Thymus (tissue), 11 donors: ENCODE measurements around the gene HES4. TPM values are rescaled to one million over a fixed set of nuclear protein-coding genes. Genes with fewer than 3 reads are reported as not detected.

Experiments used
- DNase-seq, 9 donors: peaks; one replicate each; pipeline ENCODE4 v3.0.0-alpha.2; 2013; ENCODE audit warnings: low spot score in 9 of 9, low read depth in 6 of 9, missing footprints in 1 of 9
- H3K27ac ChIP-seq, 2 donors: one replicate each; pipeline ENCODE4 v1.5.1; 2013; ENCODE audit warnings: control low read depth in 1 of 2, low read depth in 1 of 2, low read length in 1 of 2, mild to moderate bottlenecking in 1 of 2, moderate library complexity in 1 of 2
- H3K27me3 ChIP-seq, 2 donors: one replicate each; pipeline ENCODE4 v1.5.1; 2013; ENCODE audit warnings: low read length in 1 of 2; ENCODE audit not compliant: control insufficient read depth in 2 of 2, insufficient read depth in 1 of 2
- H3K36me3 ChIP-seq, 2 donors: one replicate each; pipeline ENCODE4 v1.5.1; 2013; ENCODE audit warnings: low read length in 1 of 2, mild to moderate bottlenecking in 1 of 2, moderate library complexity in 1 of 2; ENCODE audit not compliant: control insufficient read depth in 2 of 2, insufficient read depth in 2 of 2
- H3K4me1 ChIP-seq, 2 donors: one replicate each; pipeline ENCODE4 v1.5.1; 2013; ENCODE audit warnings: low read length in 2 of 2; ENCODE audit not compliant: control insufficient read depth in 2 of 2, insufficient read depth in 2 of 2
- H3K4me3 ChIP-seq, 2 donors: one replicate each; pipeline ENCODE4 v1.5.1; 2013; ENCODE audit warnings: low read length in 2 of 2, control low read depth in 1 of 2, mild to moderate bottlenecking in 1 of 2
- H3K9me3 ChIP-seq, 2 donors: one replicate each; pipeline ENCODE4 v1.5.1; 2013; ENCODE audit warnings: low read length in 1 of 2, mild to moderate bottlenecking in 1 of 2; ENCODE audit not compliant: control insufficient read depth in 2 of 2, insufficient read depth in 1 of 2
- WGBS: extraction: QIAGEN DNeasy Blood & Tissue Kit; methylation state at CpG from one replicate; pipeline ENCODE4 v1.1.7; 2013; 5-methylcytosine and 5-hydroxymethylcytosine counted together
- polyA plus RNA-seq: library from polyadenylated mRNA; stranded (reverse); fragments of 200-250 nt; gene quantifications from one replicate; pipeline ENCODE4 v1.2.3, GENCODE V29; 2013
- total RNA-seq: library from RNA; stranded (reverse); fragments of 120-200 nt; gene quantifications from one replicate; pipeline ENCODE4 v1.2.4, GENCODE V29; 2013
- donor health status: healthy.

HES4 gene
- total and polyA plus RNA-seq, 2 donors = 15.5 to 61.3 TPM

DNA sequence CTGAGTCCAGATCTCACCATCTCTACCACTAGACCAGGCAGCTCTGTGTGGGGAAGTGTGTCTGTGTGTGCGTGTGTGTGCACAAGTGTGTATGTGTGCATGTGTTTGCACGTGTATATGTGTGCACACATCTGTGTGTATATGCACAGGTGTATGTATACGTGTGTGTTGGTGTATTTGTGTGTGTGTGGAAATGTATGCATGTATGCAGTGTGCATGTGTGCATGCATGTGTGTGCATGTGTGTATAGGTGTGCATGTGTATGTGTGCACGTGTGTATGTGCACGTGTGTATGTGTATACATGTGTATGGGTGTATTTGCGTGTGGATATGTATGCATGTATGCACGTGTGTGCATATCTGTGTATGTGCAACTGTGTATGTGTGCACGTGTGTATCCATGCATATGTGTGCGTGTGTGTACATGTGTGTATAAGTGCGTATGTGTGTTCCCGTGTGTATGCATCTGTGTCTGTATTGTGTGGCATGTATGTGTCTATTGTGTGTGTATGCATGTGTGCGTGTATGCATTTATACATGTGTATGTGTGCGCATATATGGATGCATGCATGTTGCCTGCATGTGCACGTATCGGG, 30.5 kb downstream of the HES4 start:
- peaks cover 48 to 89% of the 10 kb centered on the region in 2 donors for H3K27me3 ChIP-seq
- DNase-seq = no peak
- H3K27ac ChIP-seq = no peak overlapping the region
- H3K4me3 ChIP-seq = no peak overlapping the region
- peaks cover 8 to 11% of the 10 kb centered on the region in 2 donors for H3K4me1 ChIP-seq
- no peaks in the 10 kb centered on the region for H3K36me3 ChIP-seq
- no peaks in the 10 kb centered on the region for H3K9me3 ChIP-seq
- 89% methylated on average over 15 of the region's 15 CpGs for WGBS

DNA sequence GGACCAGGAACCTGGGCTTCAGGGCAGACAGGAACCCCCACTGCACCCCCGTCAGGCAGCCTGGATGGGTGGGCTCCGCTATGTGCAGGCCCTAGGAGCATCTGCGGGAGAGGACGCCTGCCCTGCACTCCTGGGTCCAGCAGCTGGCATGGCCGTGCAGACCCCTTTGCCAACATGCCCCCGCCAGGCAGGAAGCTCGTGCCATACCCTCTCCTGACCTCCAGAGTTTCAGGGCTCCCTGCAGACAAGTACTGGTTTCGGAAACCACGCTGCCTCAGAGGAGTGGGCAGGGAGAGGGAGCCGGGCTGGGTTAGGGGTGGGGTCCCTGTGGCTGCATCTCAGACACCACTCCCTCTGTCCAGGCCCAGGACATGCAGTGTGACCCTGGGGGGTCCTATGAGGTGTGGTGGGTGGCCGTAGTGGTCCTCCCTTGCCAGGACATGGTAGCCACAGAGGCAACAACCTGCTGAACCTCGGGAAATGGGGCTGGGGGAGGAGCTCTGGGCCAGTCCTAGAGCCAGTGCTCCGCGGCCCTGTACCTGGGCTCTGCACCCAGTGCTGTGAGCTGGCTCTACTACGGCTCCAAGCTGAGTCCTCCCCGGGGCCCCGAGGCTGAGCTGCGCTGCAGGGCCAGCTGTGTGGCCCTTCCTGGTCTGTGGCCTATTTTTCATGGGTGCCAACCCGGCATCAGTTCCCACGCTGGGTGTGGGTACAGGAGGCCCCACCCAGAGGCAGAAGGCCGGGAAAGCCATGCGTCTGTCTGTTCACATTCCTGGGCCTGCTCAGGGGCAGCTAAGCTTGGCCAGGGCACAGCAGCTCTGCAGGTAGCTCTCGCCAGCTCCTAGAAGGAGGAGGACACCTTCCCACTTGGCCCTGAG, 32.2 kb downstream of the HES4 start:
- Histone ChIP-seq H3K9me3 (no peaks in the 10 kb centered on the region), H3K4me1 (peaks cover 8 to 11% of the 10 kb centered on the region in 2 donors), H3K27ac (no peak overlapping the region), H3K36me3 (peaks cover 0 to 16% of the 10 kb centered on the region in 2 donors), H3K4me3 (no peak overlapping the region), H3K27me3 (peaks cover 47 to 74% of the 10 kb centered on the region in 2 donors)
- WGBS = 76% methylated on average over 23 of the region's 23 CpGs
- DNase-seq = no peak

DNA sequence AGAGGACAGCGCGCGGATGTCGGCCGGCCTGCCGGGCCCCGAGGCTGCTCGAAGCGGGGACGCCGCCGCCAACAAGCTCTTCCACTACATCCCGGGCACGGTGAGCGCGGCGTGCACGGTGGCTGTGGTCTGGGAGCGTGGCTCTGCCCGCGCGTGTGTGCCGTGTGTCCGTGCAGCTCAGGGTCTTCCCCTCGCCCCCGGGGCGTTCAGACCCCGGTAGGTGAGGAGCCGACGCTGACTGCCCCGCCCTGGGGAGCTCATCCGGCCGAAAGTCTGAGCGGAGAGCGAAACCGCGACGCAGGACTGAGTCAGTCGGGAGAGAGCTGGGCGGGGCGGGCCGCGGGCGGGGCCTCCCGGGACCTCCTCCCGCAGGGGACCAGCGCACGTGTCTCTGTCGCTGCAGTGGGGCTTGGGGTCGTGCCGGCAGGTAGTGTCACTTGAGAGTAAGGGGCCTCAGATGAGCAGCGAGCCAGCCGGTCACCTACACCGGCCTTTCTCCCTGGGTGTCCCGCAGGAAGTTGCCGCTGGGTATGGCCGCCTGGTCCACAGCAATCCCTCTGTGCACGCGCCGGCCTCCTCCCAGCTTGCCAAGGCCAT, 33.1 kb downstream of the HES4 start:
- peak overlapping the region in 1 of 2 donors; percentile 15 for H3K27ac ChIP-seq
- DNase-seq = peak in 4 of 9 donors; percentile 45 to 72 (median 52)

DNA sequence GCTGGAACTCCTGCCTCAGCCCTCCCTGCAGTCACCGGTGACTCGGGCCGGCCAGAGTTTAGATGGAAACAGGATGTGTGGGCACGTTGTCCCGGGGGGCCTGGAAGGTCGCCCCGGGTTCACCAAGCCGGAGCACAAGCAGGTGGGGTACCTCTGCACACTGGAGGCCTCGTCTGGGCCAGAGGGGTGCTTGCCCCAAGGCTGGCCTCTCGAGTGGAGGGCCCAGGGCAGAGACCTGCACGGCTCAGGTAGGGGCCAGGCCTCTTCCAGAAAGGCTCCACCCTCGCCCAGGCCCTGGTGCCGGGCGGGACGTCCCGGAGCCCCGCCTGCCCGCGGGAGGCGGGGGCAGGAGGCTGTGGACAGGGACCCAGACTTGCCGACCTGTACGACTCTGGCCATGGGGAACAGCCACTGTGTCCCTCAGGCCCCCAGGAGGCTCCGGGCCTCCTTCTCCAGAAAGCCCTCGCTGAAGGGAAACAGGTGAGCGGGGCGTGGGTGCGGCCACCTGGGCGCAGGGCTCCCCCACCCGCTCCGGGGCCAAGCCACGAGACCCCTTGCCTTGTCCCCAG, 33.7 kb downstream of the HES4 start, which contains the start of gene PLEKHN1:
PLEKHN1 (plus strand) TSS at position 348 of the 569 bp plus-strand sequence; CDS start at position 398, 50 bp downstream.
- no peaks in the 10 kb centered on the region for H3K9me3 ChIP-seq
- no peak for DNase-seq
- 6% methylated on average over 31 of the region's 31 CpGs for whole genome bisulfite sequencing
- peaks cover 12 to 14% of the 10 kb centered on the region in 2 donors for H3K4me1 ChIP-seq
- peaks cover 0 to 22% of the 10 kb centered on the region in 2 donors for H3K36me3 ChIP-seq
- H3K27me3 ChIP-seq = peaks cover 40 to 65% of the 10 kb centered on the region in 2 donors
- H3K27ac ChIP-seq = peak within 1 kb of the TSS in 1 of 2 donors; percentile 15
- peak within 1 kb of the TSS; percentile 27 to 55 for H3K4me3 ChIP-seq

More for the DNA sequence above, 33.1 kb downstream of the HES4 start:
- Histone ChIP-seq H3K4me1 (peaks cover 8 to 11% of the 10 kb centered on the region in 2 donors), H3K36me3 (peaks cover 0 to 22% of the 10 kb centered on the region in 2 donors), H3K9me3 (no peaks in the 10 kb centered on the region), H3K4me3 (peak overlapping the region; percentile 27 to 55), H3K27me3 (peaks cover 46 to 67% of the 10 kb centered on the region in 2 donors)
- under 1% methylated on average over 60 of the region's 60 CpGs for WGBS

DNA sequence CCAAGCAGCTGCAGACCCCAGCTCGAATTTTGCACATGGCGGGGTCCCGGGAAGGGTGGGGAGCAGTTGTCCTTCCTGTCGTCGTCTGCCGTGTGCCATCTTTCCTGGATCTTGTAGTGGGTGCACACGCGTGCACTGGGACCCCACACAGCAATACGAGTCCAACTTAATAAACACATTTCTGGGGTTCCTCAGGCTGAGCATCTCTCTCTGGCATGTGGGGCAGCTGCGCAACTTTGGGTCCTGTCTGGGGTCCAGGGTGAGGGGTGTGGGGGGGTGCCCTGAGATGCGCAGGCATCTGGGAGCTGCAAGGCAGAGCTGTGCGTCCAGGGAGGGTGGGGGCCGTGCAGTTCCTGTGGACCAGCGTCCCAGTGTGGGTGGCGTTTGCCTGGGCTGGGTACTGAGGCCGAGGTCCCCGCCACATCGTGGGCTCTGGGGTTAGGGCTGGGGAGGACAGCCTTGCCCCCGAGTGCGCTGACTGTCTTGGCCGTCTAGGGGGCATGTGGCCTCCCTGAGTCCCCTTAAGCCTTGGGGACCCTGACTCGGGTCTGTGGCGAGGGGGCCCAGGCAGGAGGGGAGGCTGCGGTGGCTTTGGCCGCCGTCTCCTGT, 34.3 kb downstream of the HES4 start:
- no peak overlapping the region for H3K4me3 ChIP-seq
- peaks cover 34 to 60% of the 10 kb centered on the region in 2 donors for H3K27me3 ChIP-seq
- no peak for DNase-seq
- peaks cover 15% of the 10 kb centered on the region in 2 donors for H3K4me1 ChIP-seq
- H3K9me3 ChIP-seq = no peaks in the 10 kb centered on the region
- 81% methylated on average over 26 of the region's 26 CpGs for WGBS
- H3K36me3 ChIP-seq = peaks cover 0 to 22% of the 10 kb centered on the region in 2 donors
- H3K27ac ChIP-seq = no peak overlapping the region

DNA sequence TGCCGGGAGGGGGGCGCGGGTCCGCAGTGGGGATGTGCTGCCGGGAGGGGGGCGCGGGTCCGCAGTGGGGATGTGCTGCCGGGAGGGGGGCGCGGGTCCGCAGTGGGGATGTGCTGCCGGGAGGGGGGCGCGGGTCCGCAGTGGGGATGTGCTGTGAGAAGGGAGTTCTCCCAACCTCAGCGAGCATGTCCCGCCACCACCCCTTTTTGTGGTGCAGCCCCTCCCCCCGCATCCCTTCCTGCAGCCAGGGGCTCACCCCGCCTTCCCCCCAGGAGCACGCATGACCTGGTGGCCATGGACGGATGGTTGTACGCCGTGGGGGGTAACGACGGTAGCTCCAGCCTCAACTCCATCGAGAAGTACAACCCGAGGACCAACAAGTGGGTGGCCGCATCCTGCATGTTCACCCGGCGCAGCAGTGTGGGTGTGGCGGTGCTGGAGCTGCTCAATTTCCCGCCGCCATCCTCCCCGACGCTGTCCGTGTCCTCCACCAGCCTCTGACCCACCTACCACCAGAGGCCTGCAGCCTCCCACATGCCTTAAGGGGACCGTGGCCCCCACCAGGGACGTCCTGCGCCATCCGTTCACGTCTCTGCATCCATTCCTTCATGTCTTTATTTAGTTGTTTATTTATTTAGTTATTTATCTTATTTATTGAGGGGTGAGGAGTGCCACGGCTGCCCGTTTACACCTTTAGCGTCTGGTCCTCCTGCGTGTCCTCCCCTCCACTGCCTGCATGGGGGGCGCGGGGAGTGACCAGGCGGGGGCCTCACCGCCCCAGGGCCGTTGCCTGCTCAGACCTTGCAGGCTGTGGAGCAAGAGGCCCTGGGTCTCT, 35.0 kb downstream of the HES4 start:
- Histone ChIP-seq H3K4me1 (peaks cover 15 to 19% of the 10 kb centered on the region in 2 donors), H3K9me3 (no peaks in the 10 kb centered on the region), H3K36me3 (peaks cover 0 to 22% of the 10 kb centered on the region in 2 donors), H3K27ac (no peak overlapping the region), H3K27me3 (peaks cover 27 to 57% of the 10 kb centered on the region in 2 donors), H3K4me3 (no peak overlapping the region)
- DNase-seq = no peak
- 96% methylated on average over 42 of the region's 51 CpGs for WGBS

DNA sequence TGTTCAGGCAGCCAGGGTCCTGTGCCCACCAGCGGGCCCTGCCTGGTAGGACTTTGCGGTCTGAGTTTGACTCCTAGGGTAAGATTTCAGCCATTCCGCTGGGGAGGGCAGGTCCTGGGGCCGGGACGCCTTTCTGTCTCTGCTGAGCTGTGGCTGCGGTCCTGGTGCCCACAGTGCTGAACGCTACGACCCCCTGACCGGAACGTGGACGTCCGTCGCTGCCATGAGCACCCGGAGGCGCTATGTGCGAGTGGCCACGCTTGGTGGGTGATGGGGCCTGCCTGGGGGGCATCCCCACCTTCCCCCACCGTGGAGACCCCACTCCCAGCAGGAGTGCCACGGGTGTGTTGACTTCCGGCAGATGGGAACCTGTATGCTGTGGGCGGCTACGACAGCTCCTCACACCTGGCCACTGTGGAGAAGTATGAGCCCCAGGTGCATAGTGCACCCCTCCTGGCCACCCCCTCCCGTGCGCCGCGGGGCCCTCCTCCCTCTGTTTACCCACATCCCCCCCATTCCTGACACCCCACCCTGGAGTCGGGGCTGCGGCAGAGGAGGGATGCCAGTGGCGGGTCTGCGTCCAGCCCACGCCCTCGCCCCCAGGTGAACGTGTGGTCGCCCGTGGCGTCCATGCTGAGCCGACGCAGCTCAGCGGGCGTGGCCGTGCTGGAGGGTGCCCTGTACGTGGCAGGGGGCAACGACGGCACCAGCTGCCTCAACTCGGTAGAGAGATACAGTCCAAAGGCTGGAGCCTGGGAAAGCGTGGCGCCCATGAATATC, 36.0 kb downstream of the HES4 start:
- Histone ChIP-seq H3K27me3 (peaks cover 23 to 53% of the 10 kb centered on the region in 2 donors), H3K4me1 (peaks cover 15 to 20% of the 10 kb centered on the region in 2 donors), H3K4me3 (no peak overlapping the region), H3K27ac (no peak overlapping the region), H3K36me3 (peaks cover 0 to 22% of the 10 kb centered on the region in 2 donors), H3K9me3 (no peaks in the 10 kb centered on the region)
- no peak for DNase-seq
- WGBS = 97% methylated on average over 47 of the region's 47 CpGs
